Panc1 (cell line): Measurements from ENCODE around the gene WDR59. TPM values are rescaled to one million over a fixed set of nuclear protein-coding genes. Genes with fewer than 3 reads are reported as not detected.

Experiments
- ATAC-seq: fragments of 200-7000 bp; cut with Tn5 transposase; 2 replicates; pipeline ENCODE4 v1.9.1; 2020; ENCODE audit warnings: mild to moderate bottlenecking, moderate library complexity
- BruUV-seq: library from RNA; stranded (reverse); fragments of 400-500 nt; replicated peaks from 2 replicates; lab custom pipeline; 2021; lab: Mats Ljungman, UMichigan
- CTCF ChIA-PET: fragments of 300-600 bp; sonication (Branson Sonifier 250); formaldehyde crosslinking; loops from one replicate; lab custom pipeline; 2022; ENCODE audit warnings: antibody characterized with exemption; lab: Charles Lee
- POLR2A ChIA-PET: fragments of 300-600 bp; sonication (Branson Sonifier 250); formaldehyde crosslinking; loops from one replicate; lab custom pipeline; 2022; ENCODE audit warnings: antibody characterized with exemption; lab: Charles Lee
- DNase-seq: peaks from one replicate; pipeline ENCODE4 v3.0.0-alpha.2; 2010; ENCODE audit warnings: low read depth, low spot score
- H3K27ac ChIP-seq: 2 replicates; pipeline ENCODE4 v1.5.1; 2011; ENCODE audit warnings: mild to moderate bottlenecking, low read length, inconsistent platforms
- H3K27me3 ChIP-seq: fragments of 200-500 bp; sonication (Bioruptor generic); 2 replicates; pipeline ENCODE4 v1.6.0; 2014; ENCODE audit warnings: low read length, inconsistent platforms; ENCODE audit not compliant: control insufficient read depth, insufficient read depth
- H3K36me3 ChIP-seq: fragments of 200-500 bp; sonication (Bioruptor generic); 2 replicates; pipeline ENCODE4 v1.5.1; 2014; ENCODE audit warnings: inconsistent platforms, mild to moderate bottlenecking, low read length, moderate library complexity; ENCODE audit not compliant: control insufficient read depth, insufficient read depth
- H3K4me1 ChIP-seq: 2 replicates; pipeline ENCODE4 v1.5.1; 2011; ENCODE audit warnings: inconsistent platforms, mild to moderate bottlenecking, low read length, moderate library complexity; ENCODE audit not compliant: control insufficient read depth, insufficient read depth
- H3K4me3 ChIP-seq, 2 experiments: 2 replicates each; pipeline ENCODE4 v1.5.1; 2011 to 2012; ENCODE audit warnings: low read depth in 2 of 2, low read length in 2 of 2, mild to moderate bottlenecking in 2 of 2, inconsistent platforms in 1 of 2, moderate library complexity in 1 of 2
- H3K9me3 ChIP-seq: fragments of 200-500 bp; sonication (Bioruptor generic); 2 replicates; pipeline ENCODE4 v1.5.1; 2014; ENCODE audit warnings: low read depth, mild to moderate bottlenecking, inconsistent platforms, low read length, moderate library complexity; ENCODE audit not compliant: control insufficient read depth, insufficient read depth
- CTCF ChIP-seq: fragments of 450-650 bp; IDR thresholded peaks from 2 replicates; pipeline ENCODE4 v1.5.1; 2017; ENCODE audit warnings: mild to moderate bottlenecking
- POLR2AphosphoS5 ChIP-seq: IDR thresholded peaks from 2 replicates; pipeline ENCODE4 v1.6.1; 2012; ENCODE audit warnings: mild to moderate bottlenecking, low read depth, low read length, moderate library complexity
- REST ChIP-seq, 2 experiments: IDR thresholded peaks; 2 replicates each; pipeline ENCODE4 v1.6.1; 2011 to 2012; ENCODE audit warnings: low read depth in 2 of 2, control low read depth in 1 of 2, low read length in 1 of 2, mild to moderate bottlenecking in 1 of 2, moderate library complexity in 1 of 2; ENCODE audit not compliant: insufficient read depth in 1 of 2
- SIN3A ChIP-seq: IDR thresholded peaks from 2 replicates; pipeline ENCODE4 v1.6.1; 2012; ENCODE audit warnings: low read depth, mild to moderate bottlenecking, low read length, moderate library complexity, borderline replicate concordance; ENCODE audit not compliant: insufficient read depth
- TCF7L2 ChIP-seq: IDR thresholded peaks from 2 replicates; pipeline ENCODE4 v1.6.1; 2011; ENCODE audit warnings: mild to moderate bottlenecking, low read depth, low read length, inconsistent platforms
- in situ Hi-C: cut with HindIII; loops from 2 replicates; pipeline ENCODE4 v1.10.0; 2016; ENCODE audit warnings: low sequenced_read_pairs, low pct_unique_long_range_greater_than_20kb
- intact Hi-C: fragments of 100-400 bp; cut with micrococcal nuclease; formaldehyde crosslinking; loops from one replicate; pipeline ENCODE4 v1.10.0; 2022; ENCODE audit not compliant: unreplicated experiment
- total RNA-seq: library from RNA; stranded (reverse); gene quantifications from one replicate; pipeline ENCODE4 v1.2.1, GENCODE V29; 2021; ENCODE audit not compliant: unreplicated experiment

Gene WDR59
- total RNA-seq, 1 experiment from 2014 or later, result 58.7 TPM

GRCh38 chr16:74898659-74899058, 86.3 kb downstream of the WDR59 start:
- TF ChIP-seq REST (IDR thresholded peaks at IDR 0.05; ENCODE audit: insufficient read depth in 1 of 2, low read depth in 2 of 2, low read length in 1 of 2) (no peak), SIN3A (no peak), CTCF (no peak), POLR2AphosphoS5 (no peak), TCF7L2 (no peak)
- DNase-seq, result no peak
- Histone ChIP-seq H3K27me3 (no peaks in the 10 kb centered on the region), H3K27ac (no peak overlapping the region), H3K4me3 (no peak overlapping the region), H3K9me3 (no peaks in the 10 kb centered on the region), H3K4me1 (no peaks in the 10 kb centered on the region), H3K36me3 (no peaks in the 10 kb centered on the region)
- ChIA-PET POLR2A (no interaction called here), CTCF (no interaction called here)
- intact Hi-C loops (no loop called here), in situ Hi-C loops (no loop called here)
- no TSS peak for BruUV-seq
- no peak for ATAC-seq

- Histone ChIP-seq H3K36me3 (peaks cover 6% of the 10 kb centered on the region; the same call in 1 of the 2 replicates), H3K4me3 (no peak overlapping the region), H3K4me1 (no peaks in the 10 kb centered on the region), H3K27ac (no peak overlapping the region), H3K9me3 (no peaks in the 10 kb centered on the region), H3K27me3 (no peaks in the 10 kb centered on the region)
- intact Hi-C loops (no loop called here), in situ Hi-C loops (no loop called here)
- TF ChIP-seq CTCF (no peak), POLR2AphosphoS5 (no peak), SIN3A (no peak), TCF7L2 (no peak), REST (IDR thresholded peaks at IDR 0.05; ENCODE audit: insufficient read depth in 1 of 2, low read depth in 2 of 2, low read length in 1 of 2) (no peak)
- DNase-seq (peak; percentile 33), ATAC-seq (peak; percentile 75; the same call in 1 of the 2 replicates)
- ChIA-PET POLR2A (no interaction called here), CTCF (no interaction called here)
- no TSS peak for BruUV-seq
Measured at GRCh38 chr16:74896389-74897370, 88.2 kb downstream of the WDR59 start.
